Measurements from ENCODE around the gene CLDN1.

CLDN1 gene

DNA sequence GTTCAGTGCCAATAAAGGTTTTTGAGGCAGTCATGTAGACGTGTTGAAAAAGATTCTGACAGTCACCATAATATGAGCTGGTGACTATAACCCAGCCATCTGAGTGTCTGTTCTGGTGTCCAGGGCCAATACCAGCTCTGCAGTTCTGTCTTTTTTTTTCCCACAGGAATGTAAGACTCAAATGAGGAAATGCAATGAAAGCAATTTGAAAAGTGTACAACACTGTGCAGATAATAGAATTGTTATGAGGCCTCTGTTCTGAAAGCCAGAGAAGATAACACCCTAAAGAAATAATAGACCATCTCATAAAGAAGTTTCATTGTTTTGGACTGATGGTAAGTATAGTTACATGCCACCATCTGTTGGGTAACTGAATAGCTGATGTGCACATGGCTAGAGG lies 57.1 kb downstream of the CLDN1 start:
- H3K27me3 Mint-ChIP-seq, result no peaks in the 10 kb centered on the region
- DNase-seq, result no peak
- H3K4me1 Mint-ChIP-seq, result no peaks in the 10 kb centered on the region
- H3K4me3 Mint-ChIP-seq, result no peak overlapping the region
- H3K36me3 Mint-ChIP-seq, result no peaks in the 10 kb centered on the region
- H3K27ac Mint-ChIP-seq, result no peak overlapping the region
- H3K9me3 Mint-ChIP-seq, result no peaks in the 10 kb centered on the region
- CTCF ChIA-PET, result no interaction called here

DNA sequence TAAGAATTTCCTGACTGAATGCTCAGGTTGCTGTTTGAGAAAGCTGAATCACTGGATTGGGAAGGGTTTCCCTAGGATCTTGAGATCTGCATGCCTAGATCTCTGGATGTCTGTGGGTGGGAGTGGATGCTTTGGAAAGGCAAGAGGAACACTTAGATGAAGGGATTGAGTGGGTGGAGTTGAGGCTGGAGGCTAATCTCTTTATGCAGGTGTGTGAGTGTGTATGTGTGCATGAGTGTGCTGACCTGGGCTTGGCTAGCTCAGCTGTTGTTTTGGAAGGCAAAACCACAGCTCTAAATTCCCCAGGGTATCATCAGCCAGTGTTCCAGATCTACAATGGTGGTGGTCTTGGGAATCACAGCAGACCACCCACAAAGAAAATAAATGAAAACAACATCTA lies 60.5 kb downstream of the CLDN1 start:
- Mint-ChIP-seq H3K4me1 (no peaks in the 10 kb centered on the region), H3K36me3 (no peaks in the 10 kb centered on the region), H3K4me3 (no peak overlapping the region), H3K27ac (no peak overlapping the region), H3K27me3 (no peaks in the 10 kb centered on the region), H3K9me3 (no peaks in the 10 kb centered on the region)
- DNase-seq, result no peak
- CTCF ChIA-PET, result no interaction called here

DNA sequence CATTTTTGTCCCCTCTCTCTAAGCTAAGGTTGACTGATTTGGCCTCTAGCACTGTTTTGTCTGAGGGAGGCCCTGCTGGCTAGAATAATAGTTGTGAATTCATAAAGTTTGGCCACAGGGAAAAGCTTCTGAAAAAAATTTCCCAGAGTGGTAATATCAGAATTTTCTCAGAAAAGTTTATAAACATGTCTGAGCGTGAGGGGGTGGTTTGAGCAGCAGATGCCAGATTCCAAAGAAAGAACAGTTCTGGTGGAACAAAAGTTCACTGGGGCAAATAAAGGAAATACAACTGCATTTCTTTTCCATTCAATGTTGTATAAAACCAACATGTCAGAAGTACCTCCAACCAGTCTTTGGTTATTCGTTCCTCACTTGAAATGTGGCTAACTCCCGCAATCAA lies 61.2 kb downstream of the CLDN1 start:
- Mint-ChIP-seq H3K4me1 (no peaks in the 10 kb centered on the region), H3K4me3 (no peak overlapping the region), H3K27ac (no peak overlapping the region), H3K27me3 (no peaks in the 10 kb centered on the region), H3K36me3 (no peaks in the 10 kb centered on the region), H3K9me3 (no peaks in the 10 kb centered on the region)
- no peak for DNase-seq
- CTCF ChIA-PET, result no interaction called here

DNA sequence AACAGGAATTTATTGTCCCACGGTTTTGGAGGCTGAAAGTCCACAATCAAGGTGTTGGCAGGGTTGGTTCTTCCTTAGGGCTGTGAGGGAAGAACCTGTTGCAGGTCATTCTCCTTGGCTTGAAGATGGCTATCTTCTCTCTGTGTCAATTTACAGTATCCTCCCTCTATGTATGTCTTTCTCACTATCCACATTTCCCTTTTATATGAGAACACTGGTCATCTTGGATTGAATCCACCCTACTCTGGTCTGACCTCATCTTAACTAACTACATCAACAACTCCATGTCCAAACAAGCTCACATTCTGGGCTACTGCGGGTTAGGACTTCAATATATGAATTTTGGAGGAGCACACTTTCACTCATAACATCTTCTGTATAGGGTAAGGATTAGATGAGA lies 61.9 kb downstream of the CLDN1 start:
- no peak for DNase-seq
- Mint-ChIP-seq H3K27me3 (no peaks in the 10 kb centered on the region), H3K36me3 (no peaks in the 10 kb centered on the region), H3K9me3 (no peaks in the 10 kb centered on the region), H3K27ac (no peak overlapping the region), H3K4me3 (no peak overlapping the region), H3K4me1 (no peaks in the 10 kb centered on the region)
- CTCF ChIA-PET, result no interaction called here

DNA sequence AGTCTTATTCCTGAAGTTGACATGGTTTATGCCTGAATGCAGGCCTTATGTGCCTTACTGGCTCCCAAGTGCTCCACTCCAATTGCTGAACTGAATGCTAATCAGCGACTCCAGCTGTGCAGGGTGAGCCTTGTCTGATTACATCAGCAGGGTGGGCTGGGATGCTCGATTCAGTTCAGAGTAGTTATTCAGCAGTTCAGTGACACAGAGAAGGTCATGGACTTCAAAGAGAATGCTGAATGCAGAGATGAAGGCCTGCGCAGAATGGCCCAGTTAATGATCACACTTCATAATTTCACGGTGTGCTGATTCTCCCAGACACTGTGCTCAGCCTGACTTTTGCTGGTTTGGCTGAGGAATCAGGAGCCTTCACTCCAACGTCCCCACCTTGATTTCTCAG lies 63.6 kb downstream of the CLDN1 start:
- DNase-seq, result no peak
- Mint-ChIP-seq H3K4me3 (no peak overlapping the region), H3K27me3 (no peaks in the 10 kb centered on the region), H3K9me3 (no peaks in the 10 kb centered on the region), H3K36me3 (no peaks in the 10 kb centered on the region), H3K4me1 (no peaks in the 10 kb centered on the region), H3K27ac (no peak overlapping the region)
- CTCF ChIA-PET, result no interaction called here

All from activated naive CD4-positive, alpha-beta T cell treated with anti-CD3 and anti-CD28 coated beads, Interleukin-2, amount 10 ng/mL, durations not matched to agents 7 days and 5 days (primary cell).